Thyroid gland (tissue), 4 donors: ENCODE data around the gene TBC1D5. TPM values are rescaled to one million over a fixed set of nuclear protein-coding genes. Genes with fewer than 3 reads are reported as not detected.

Source experiments
- DNase-seq, 2 donors: peaks; one replicate each; pipeline ENCODE4 v3.0.0-alpha.2; 2019
- H3K27ac ChIP-seq, 3 donors: fragments of 200-600 bp; sonication (generic); 1 replicate in 2 of 3; 2 replicates in 1 of 3; pipeline ENCODE4 v1.5.1; 2016 to 2019; ENCODE audit warnings: mild to moderate bottlenecking in 1 of 3, moderate library complexity in 1 of 3
- H3K27me3 ChIP-seq: fragments of 200-600 bp; sonication (generic); one replicate; pipeline ENCODE4 v1.5.1; 2019
- H3K36me3 ChIP-seq, 2 donors: fragments of 200-600 bp; sonication (generic); one replicate each; pipeline ENCODE4 v1.5.1; 2016 to 2019
- H3K4me1 ChIP-seq, 2 donors: fragments of 200-600 bp; sonication (generic); one replicate each; pipeline ENCODE4 v1.5.1; 2017 to 2019
- H3K4me3 ChIP-seq, 3 donors: fragments of 200-600 bp; sonication (generic); replicated peaks in 1 of 3; 1 replicate in 2 of 3; 2 replicates in 1 of 3; pipeline ENCODE4 v1.5.1; 2016; ENCODE audit warnings: mild to moderate bottlenecking in 1 of 3
- H3K9me3 ChIP-seq: fragments of 200-600 bp; sonication (generic); one replicate; pipeline ENCODE4 v1.5.1; 2017
- CTCF ChIP-seq, 6 experiments: fragments of 200-600 bp in 3 of 6; fragments of 450-650 bp in 3 of 6; sonication (generic) in 3 of 6; IDR thresholded peaks; one replicate each; pipeline ENCODE4 v1.5.1; 2016 to 2019; ENCODE audit warnings: antibody characterized with exemption in 6 of 6, mild to moderate bottlenecking in 2 of 6, inconsistent platforms in 1 of 6, moderate library complexity in 1 of 6
- POLR2A ChIP-seq, 2 donors: fragments of 450-650 bp; IDR thresholded peaks; one replicate each; pipeline ENCODE4 v1.6.1; 2017; ENCODE audit warnings: antibody characterized with exemption in 2 of 2, mild to moderate bottlenecking in 2 of 2, moderate library complexity in 1 of 2
- WGBS, 2 donors: methylation state at CpG; one replicate each; pipeline ENCODE4 v1.1.5; 2017; 5-methylcytosine and 5-hydroxymethylcytosine counted together
- intact Hi-C: fragments of 100-400 bp; cut with DNase I; formaldehyde crosslinking; loops from one replicate; pipeline ENCODE4 v1.15.1; 2023
- total RNA-seq, 4 donors: library from RNA; depleted of rRNA; stranded (reverse); fragments of >200 nt; gene quantifications; one replicate each; pipeline ENCODE4 v1.2.3, GENCODE V29; 2016

TBC1D5 gene
- total RNA-seq, 4 donors from 2014 or later = 115 to 141 (median 133) TPM

GRCh38 chr3:17314171-17314570 lies 428.3 kb downstream of the TBC1D5 start:
- no peaks in the 10 kb centered on the region for H3K36me3 ChIP-seq
- no peaks in the 10 kb centered on the region for H3K4me1 ChIP-seq
- intact Hi-C loops = no loop called here
- no peak for TF ChIP-seq CTCF (IDR thresholded peaks at IDR 0.05)
- TF ChIP-seq POLR2A (IDR thresholded peaks at IDR 0.05) = no peak
- H3K9me3 ChIP-seq = no peaks in the 10 kb centered on the region
- no peak overlapping the region for H3K4me3 ChIP-seq
- H3K27ac ChIP-seq = no peak overlapping the region
- DNase-seq = no peak
- H3K27me3 ChIP-seq = no peaks in the 10 kb centered on the region

GRCh38 chr3:17313746-17314145 lies 428.7 kb downstream of the TBC1D5 start:
- H3K36me3 ChIP-seq = no peaks in the 10 kb centered on the region
- no peak overlapping the region for H3K27ac ChIP-seq
- H3K4me3 ChIP-seq = no peak overlapping the region
- intact Hi-C loops = no loop called here
- DNase-seq = no peak
- H3K27me3 ChIP-seq = no peaks in the 10 kb centered on the region
- TF ChIP-seq POLR2A (IDR thresholded peaks at IDR 0.05) (no peak), CTCF (IDR thresholded peaks at IDR 0.05) (no peak)
- no peaks in the 10 kb centered on the region for H3K9me3 ChIP-seq
- H3K4me1 ChIP-seq = no peaks in the 10 kb centered on the region
- 76 to 80% methylated on average over 3 of the region's 3 CpGs for WGBS, 2 donors

GRCh38 chr3:17310983-17311382 lies 431.4 kb downstream of the TBC1D5 start:
- no peak for TF ChIP-seq CTCF (IDR thresholded peaks at IDR 0.05)
- no peak for TF ChIP-seq POLR2A (IDR thresholded peaks at IDR 0.05)
- H3K27ac ChIP-seq = no peak overlapping the region
- H3K27me3 ChIP-seq = no peaks in the 10 kb centered on the region
- no peak overlapping the region for H3K4me3 ChIP-seq
- no peaks in the 10 kb centered on the region for H3K36me3 ChIP-seq
- no peak for DNase-seq
- intact Hi-C loops = no loop called here
- no peaks in the 10 kb centered on the region for H3K9me3 ChIP-seq
- no peaks in the 10 kb centered on the region for H3K4me1 ChIP-seq

- no peaks in the 10 kb centered on the region for H3K27me3 ChIP-seq
- TF ChIP-seq CTCF (IDR thresholded peaks at IDR 0.05) = no peak
- no peak for TF ChIP-seq POLR2A (IDR thresholded peaks at IDR 0.05)
- H3K9me3 ChIP-seq = no peaks in the 10 kb centered on the region
- no peaks in the 10 kb centered on the region for H3K4me1 ChIP-seq
- no peak for DNase-seq
- no peak overlapping the region for H3K27ac ChIP-seq
- no peak overlapping the region for H3K4me3 ChIP-seq
- intact Hi-C loops = no loop called here
- no peaks in the 10 kb centered on the region for H3K36me3 ChIP-seq
- 93 to 96% methylated on average over 5 of the region's 5 CpGs for WGBS, 2 donors
Observed at GRCh38 chr3:17307887-17308286, 434.5 kb downstream of the TBC1D5 start.

- WGBS, 2 donors = 98 to 100% methylated on average over 1 of the region's 1 CpG
- H3K36me3 ChIP-seq = no peaks in the 10 kb centered on the region
- no peak overlapping the region for H3K27ac ChIP-seq
- H3K27me3 ChIP-seq = no peaks in the 10 kb centered on the region
- DNase-seq = no peak
- no peaks in the 10 kb centered on the region for H3K9me3 ChIP-seq
- intact Hi-C loops = no loop called here
- TF ChIP-seq POLR2A (IDR thresholded peaks at IDR 0.05) (no peak), CTCF (IDR thresholded peaks at IDR 0.05) (no peak)
- no peaks in the 10 kb centered on the region for H3K4me1 ChIP-seq
- no peak overlapping the region for H3K4me3 ChIP-seq
Observed at GRCh38 chr3:17307482-17307881, 434.9 kb downstream of the TBC1D5 start.
